Measurements from ENCODE around the gene TYK2. TPM values are rescaled to one million over a fixed set of nuclear protein-coding genes. Genes with fewer than 3 reads are reported as not detected.

Gene TYK2
- total and polyA plus RNA-seq, 2 of the 13 experiments (the other 11 are each of a cell fraction or from before 2014, with no cell fraction given): 38.8 to 60.1 TPM

- H3K4me3 ChIP-seq (replicated peaks in 1 of 3; ENCODE audit: insufficient read depth in 1 of 3, low read depth in 2 of 3, low read length in 3 of 3): peak overlapping the region; percentile 60 to 81 (median 67)
- intact Hi-C loops (cut with micrococcal nuclease; ENCODE audit: unreplicated experiment): no loop called here
- no peaks in the 10 kb centered on the region for H3K36me3 ChIP-seq (replicated peaks in 1 of 2; ENCODE audit: control insufficient read depth in 1 of 2, insufficient read depth in 2 of 2, low read length in 2 of 2)
- peak overlapping the region; percentile 73 for H2AFZ ChIP-seq (ENCODE audit: low read length)
- H3K4me2 ChIP-seq (ENCODE audit: low read depth, low read length): peak overlapping the region; percentile 99
- in situ Hi-C loops (cut with HindIII; ENCODE audit: extremely low pct_ligation_motif_present, low pct_unique_long_range_greater_than_20kb): no loop called here
- H3K27me3 ChIP-seq (ENCODE audit: control insufficient read depth in 1 of 2, insufficient read depth in 2 of 2, low read length in 2 of 2): peaks cover 16 to 44% of the 10 kb centered on the region in 2 experiments
- FAIRE-seq: peak; percentile 49
- H4K20me1 ChIP-seq (ENCODE audit: insufficient read depth, low read length): no peaks in the 10 kb centered on the region; the same call in 1 of the 2 replicates
- POLR2A ChIA-PET: interaction anchor here (1.0 to 1.8 kb wide), 5 partner anchors 12 to 155 kb away, joined by 3 to 12 read pairs (median 4); partner anchors contain the start of genes CDC37, ICAM1 and TYK2
- CTCF ChIA-PET (ENCODE audit: low intra/inter-chr PET ratio, low total read pairs): interaction anchor here (3.1 kb wide), 1 partner anchor 12 kb away, joined by 37 read pairs; the partner anchor contains the start of gene CDC37
- no peaks in the 10 kb centered on the region for H3K79me2 ChIP-seq (ENCODE audit: insufficient read depth, low read length)
- H3K9me3 ChIP-seq (ENCODE audit: low read length): peaks cover 4% of the 10 kb centered on the region; the same call in 1 of the 2 replicates
- 3% methylated on average over 30 of the region's 67 CpGs for WGBS (ENCODE audit: low lambda C conversion rate)
- BruUV-seq (replicated peaks): no TSS peak
- DNase-seq (ENCODE audit: low spot score): peak; percentile 83
- H3K9ac ChIP-seq (ENCODE audit: insufficient read depth, low read depth, low read length): peak overlapping the region; percentile 64
- peak overlapping the region; percentile 58 for H3K27ac ChIP-seq (ENCODE audit: extremely low read length, insufficient read depth, low read length)
- peak; percentile 83 for ATAC-seq
- H3K4me1 ChIP-seq (ENCODE audit: insufficient read depth, low read length): peaks cover 40% of the 10 kb centered on the region
- TF ChIP-seq ATF1 (CRISPR knock-in tag; IDR thresholded peaks at IDR 0.05) (peak; percentile 98), TP53 (CRISPR knock-in tag; conservative IDR thresholded peaks at IDR 0.05) (0 out of 2 replicates have a peak, but pooled peaks have one; percentile 84), FOXA1 (IDR thresholded peaks at IDR 0.05) (no peak), FOXA1 (CRISPR knock-in tag; IDR thresholded peaks at IDR 0.05) (peak; percentile 55), EHMT2 (IDR thresholded peaks at IDR 0.05; ENCODE audit: borderline replicate concordance, low read depth, low read length) (no peak), ZSCAN5A (CRISPR knock-in tag; IDR thresholded peaks at IDR 0.05; ENCODE audit: borderline replicate concordance) (0 out of 2 replicates have a peak, but pooled peaks have one; percentile 44), HNRNPK (IDR thresholded peaks at IDR 0.05; ENCODE audit: low read depth, low read length, poor library complexity, severe bottlenecking) (peak; percentile 32), ZNF12 (CRISPR knock-in tag; IDR thresholded peaks at IDR 0.05) (no peak), ISX (CRISPR knock-in tag; conservative IDR thresholded peaks at IDR 0.05) (no peak), PRDM10 (CRISPR knock-in tag; IDR thresholded peaks at IDR 0.05; ENCODE audit: low read depth) (0 out of 2 replicates have a peak, but pooled peaks have one; percentile 53), RFXAP (CRISPR knock-in tag; IDR thresholded peaks at IDR 0.05; ENCODE audit: borderline replicate concordance) (peak; percentile 76; the same call in 1 of the 2 replicates), GRHL1 (CRISPR knock-in tag; conservative IDR thresholded peaks at IDR 0.05) (no peak), PRMT3 (CRISPR knock-in tag; IDR thresholded peaks at IDR 0.05; ENCODE audit: borderline replicate concordance, low read depth) (no peak)
These were observed 36.2 kb upstream of the TYK2 start for GRCh38 chr19:10416380-10417257.
